GM23338 (cell line): ENCODE results near the gene MFF. TPM values are rescaled to one million over a fixed set of nuclear protein-coding genes. Genes with fewer than 3 reads are reported as not detected.

Experiments
- ATAC-seq: fragments of 200-7000 bp; cut with Tn5 transposase; 3 replicates; pipeline ENCODE4 v1.9.1; 2020
- DNase-seq: peaks from one replicate; pipeline ENCODE4 v3.0.0-alpha.2; 2015; ENCODE audit warnings: low spot score
- H2AFZ ChIP-seq: fragments of 200-600 bp; sonication (generic); 2 replicates; pipeline ENCODE4 v1.8.0; 2016; ENCODE audit warnings: antibody characterized with exemption, mild to moderate bottlenecking, moderate library complexity
- H3F3A ChIP-seq: fragments of 200-600 bp; sonication (generic); replicated peaks from 2 replicates; pipeline ENCODE4 v1.8.0; 2017; ENCODE audit warnings: antibody characterized with exemption, mixed run types, low read depth
- H3K27ac ChIP-seq: fragments of 200-600 bp; sonication (generic); 2 replicates; pipeline ENCODE4 v1.6.1; 2016; ENCODE audit warnings: low read depth
- H3K27me3 ChIP-seq: fragments of 200-600 bp; sonication (generic); 2 replicates; pipeline ENCODE4 v1.8.0; 2016; ENCODE audit warnings: mild to moderate bottlenecking, mixed run types, moderate library complexity; ENCODE audit not compliant: insufficient read depth
- H3K36me3 ChIP-seq: fragments of 200-600 bp; sonication (generic); 2 replicates; pipeline ENCODE4 v1.8.0; 2016; ENCODE audit warnings: mild to moderate bottlenecking; ENCODE audit not compliant: insufficient read depth
- H3K4me1 ChIP-seq: fragments of 200-600 bp; sonication (generic); 2 replicates; pipeline ENCODE4 v1.8.0; 2016; ENCODE audit warnings: mild to moderate bottlenecking, moderate library complexity; ENCODE audit not compliant: insufficient read depth
- H3K4me2 ChIP-seq: fragments of 200-600 bp; sonication (generic); 2 replicates; pipeline ENCODE4 v1.7.1; 2017; ENCODE audit warnings: mixed run types
- H3K4me3 ChIP-seq: fragments of 200-600 bp; sonication (generic); 2 replicates; pipeline ENCODE4 v1.6.1; 2016; ENCODE audit warnings: mixed run types
- H3K79me2 ChIP-seq: fragments of 200-600 bp; sonication (generic); replicated peaks from 2 replicates; pipeline ENCODE4 v1.8.0; 2017; ENCODE audit warnings: mild to moderate bottlenecking; ENCODE audit not compliant: insufficient read depth
- H3K9me2 ChIP-seq: fragments of 200-600 bp; sonication (generic); 2 replicates; pipeline ENCODE4 v1.8.0; 2017; ENCODE audit not compliant: insufficient read depth
- H4K20me1 ChIP-seq: fragments of 200-600 bp; sonication (generic); replicated peaks from 2 replicates; pipeline ENCODE4 v1.8.0; 2017; ENCODE audit warnings: mild to moderate bottlenecking; ENCODE audit not compliant: insufficient read depth
- H3K27ac Mint-ChIP-seq: 2 replicates; pipeline ENCODE4 v1.8.0; 2020; ENCODE audit warnings: inconsistent platforms, mild to moderate bottlenecking, moderate library complexity, mixed read lengths
- H3K27me3 Mint-ChIP-seq: 3 replicates; pipeline ENCODE4 v1.8.0; 2022; ENCODE audit warnings: low read depth, mild to moderate bottlenecking, moderate library complexity, mixed read lengths, inconsistent platforms; ENCODE audit not compliant: insufficient read depth, poor library complexity
- H3K36me3 Mint-ChIP-seq: 3 replicates; pipeline ENCODE4 v1.8.0; 2021; ENCODE audit warnings: low read depth, mild to moderate bottlenecking, inconsistent platforms, moderate library complexity, mixed read lengths
- H3K4me1 Mint-ChIP-seq: 3 replicates; pipeline ENCODE4 v1.8.0; 2020; ENCODE audit warnings: mild to moderate bottlenecking, inconsistent platforms, mixed read lengths
- H3K4me3 Mint-ChIP-seq: 3 replicates; pipeline ENCODE4 v1.8.0; 2021; ENCODE audit warnings: moderate library complexity, mild to moderate bottlenecking, inconsistent platforms, mixed read lengths
- H3K9me3 Mint-ChIP-seq: 3 replicates; pipeline ENCODE4 v1.8.0; 2020; ENCODE audit warnings: moderate library complexity, mild to moderate bottlenecking, inconsistent platforms, mixed read lengths
- CREB1 ChIP-seq: fragments of 250-450 bp; sonication (Bioruptor Pico); IDR thresholded peaks from 2 replicates; pipeline ENCODE4 v1.5.0; 2020; ENCODE audit warnings: low read depth, mild to moderate bottlenecking, moderate library complexity
- CTCF ChIP-seq, 2 experiments: fragments of 200-600 bp in 1 of 2; sonication (generic) in 1 of 2; conservative IDR thresholded peaks; 2 replicates each; pipeline versions ENCODE4 v1.5.1 to v1.6.1; 2016 to 2017; ENCODE audit warnings: antibody characterized with exemption in 2 of 2, low read depth in 2 of 2, mild to moderate bottlenecking in 2 of 2, moderate library complexity in 1 of 2
- JUNB ChIP-seq: IDR thresholded peaks from one replicate; pipeline ENCODE4 v1.6.1; 2016; ENCODE audit warnings: antibody characterized with exemption; ENCODE audit not compliant: unreplicated experiment
- NANOG ChIP-seq: IDR thresholded peaks from 2 replicates; pipeline ENCODE4 v1.6.1; 2016; ENCODE audit warnings: antibody characterized with exemption, borderline replicate concordance
- ZNF114 ChIP-seq: fragments of 250-450 bp; sonication (Bioruptor Pico); IDR thresholded peaks from 2 replicates; pipeline ENCODE4 v1.5.0; 2020; ENCODE audit warnings: mild to moderate bottlenecking, moderate library complexity
- ZNF331 ChIP-seq: fragments of 250-450 bp; sonication (Bioruptor Pico); IDR thresholded peaks from 2 replicates; pipeline ENCODE4 v1.5.0; 2020; ENCODE audit warnings: low read depth, mild to moderate bottlenecking, moderate library complexity
- ZNF462 ChIP-seq: fragments of 250-450 bp; sonication (Bioruptor Pico); IDR thresholded peaks from 2 replicates; pipeline ENCODE4 v1.5.0; 2020; ENCODE audit warnings: mild to moderate bottlenecking, moderate library complexity
- polyA plus RNA-seq: library from polyadenylated mRNA; unstranded; fragments of >200 nt; fragmentation: Nextera tagmentation; extraction: Ambion mirVana; gene quantifications from 2 replicates; pipeline ENCODE4 v1.2.1, GENCODE V29; 2016
- total RNA-seq: library from RNA; depleted of rRNA; stranded (reverse); fragments of >200 nt; shearing (Covaris generic); gene quantifications from 2 replicates; pipeline ENCODE4 v1.2.3, GENCODE V29; 2014

Gene MFF
- total and polyA plus RNA-seq, 2 experiments from 2014 or later: 112 to 161 TPM

- TF ChIP-seq NANOG (no peak), ZNF114 (CRISPR knock-in tag) (no peak), ZNF462 (CRISPR knock-in tag) (no peak), CTCF (conservative IDR thresholded peaks at IDR 0.05; ENCODE audit: low read depth in 2 of 2) (no peak), ZNF331 (CRISPR knock-in tag) (no peak)
Measured at GRCh38 chr2:227401550-227401949, 76.5 kb downstream of the MFF start (continued).

- peaks cover 4% of the 10 kb centered on the region for H3K27me3 Mint-ChIP-seq
- H3K36me3 Mint-ChIP-seq: no peaks in the 10 kb centered on the region; the same call in 2 of the 3 replicates
Measured at GRCh38 chr2:227402321-227402720, 77.3 kb downstream of the MFF start.

More at GRCh38 chr2:227402321-227402720, 77.3 kb downstream of the MFF start:
- Histone ChIP-seq H4K20me1 (no peaks in the 10 kb centered on the region), H3K79me2 (no peaks in the 10 kb centered on the region), H3K36me3 (no peaks in the 10 kb centered on the region), H3K9me2 (no peaks in the 10 kb centered on the region), H3K4me2 (no peak overlapping the region), H3K4me1 (no peaks in the 10 kb centered on the region), H3K27me3 (no peaks in the 10 kb centered on the region), H3K27ac (no peak overlapping the region), H3F3A (no peaks in the 10 kb centered on the region), H2AFZ (no peak overlapping the region), H3K4me3 (no peak overlapping the region)
- H3K27ac Mint-ChIP-seq: no peak overlapping the region
- ATAC-seq (no peak), DNase-seq (no peak)
- peaks cover 4% of the 10 kb centered on the region; the same call in 2 of the 3 replicates for H3K4me1 Mint-ChIP-seq
- peaks cover 4% of the 10 kb centered on the region; the same call in 1 of the 3 replicates for H3K9me3 Mint-ChIP-seq
- TF ChIP-seq ZNF114 (CRISPR knock-in tag): no peak
- no peak for TF ChIP-seq JUNB
- no peak for TF ChIP-seq CTCF (conservative IDR thresholded peaks at IDR 0.05; ENCODE audit: low read depth in 2 of 2)
- no peak for TF ChIP-seq CREB1 (CRISPR knock-in tag)
- no peak overlapping the region for H3K4me3 Mint-ChIP-seq
